Ovary (tissue), 3 donors: ENCODE results near the gene AP1S3.

Source experiments
- CTCF ChIP-seq, 3 donors: fragments of 450-650 bp in 2 of 3; fragments of 200-600 bp in 1 of 3; IDR thresholded peaks; one replicate each; pipeline versions ENCODE4 v1.5.1 to v1.8.0; 2016 to 2022; ENCODE audit warnings: antibody characterized with exemption in 3 of 3, mild to moderate bottlenecking in 1 of 3
- EP300 ChIP-seq: sonication (generic); formaldehyde crosslinking; IDR thresholded peaks from one replicate; pipeline ENCODE4 v1.6.1; 2017; ENCODE audit warnings: antibody characterized with exemption
- POLR2A ChIP-seq: fragments of 450-650 bp; IDR thresholded peaks from one replicate; pipeline ENCODE4 v1.6.1; 2017; ENCODE audit warnings: antibody characterized with exemption, mild to moderate bottlenecking, moderate library complexity
- donor health status: DM: no; HTN: no; CAD: no.

DNA sequence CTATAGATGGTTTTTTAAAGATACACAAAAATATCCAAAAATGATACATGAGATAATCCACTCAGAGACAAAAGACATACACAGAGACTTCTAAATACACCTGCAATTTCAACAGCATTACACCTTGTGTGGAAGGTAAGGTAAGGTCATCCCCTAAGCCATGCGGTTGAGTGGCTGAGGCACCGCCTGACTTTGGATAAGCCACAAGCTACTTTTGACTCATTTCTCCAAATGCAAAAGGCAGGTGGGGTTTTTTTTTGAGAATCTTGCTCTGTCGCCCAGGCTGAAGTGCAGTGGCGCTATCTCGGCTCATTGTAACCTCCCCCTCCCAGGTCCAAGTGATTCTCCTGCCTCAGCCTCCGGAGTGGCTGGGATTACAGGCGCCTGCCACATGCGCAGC lies 13.1 kb downstream of the AP1S3 start:
- TF ChIP-seq CTCF (IDR thresholded peaks at IDR 0.05) (no peak), POLR2A (no peak), EP300 (no peak)
